Regular cardiac myocyte (primary cell): ENCODE measurements around the gene S100A8. TPM values are rescaled to one million over a fixed set of nuclear protein-coding genes. Genes with fewer than 3 reads are reported as not detected.

Source experiments
- total RNA-seq: library from RNA; depleted of rRNA; stranded (reverse); fragments of >200 nt; gene quantifications from 2 replicates; pipeline ENCODE4 v1.2.3, GENCODE V29; 2014

S100A8 gene
- total RNA-seq, result not detected in 2 replicates

DNA sequence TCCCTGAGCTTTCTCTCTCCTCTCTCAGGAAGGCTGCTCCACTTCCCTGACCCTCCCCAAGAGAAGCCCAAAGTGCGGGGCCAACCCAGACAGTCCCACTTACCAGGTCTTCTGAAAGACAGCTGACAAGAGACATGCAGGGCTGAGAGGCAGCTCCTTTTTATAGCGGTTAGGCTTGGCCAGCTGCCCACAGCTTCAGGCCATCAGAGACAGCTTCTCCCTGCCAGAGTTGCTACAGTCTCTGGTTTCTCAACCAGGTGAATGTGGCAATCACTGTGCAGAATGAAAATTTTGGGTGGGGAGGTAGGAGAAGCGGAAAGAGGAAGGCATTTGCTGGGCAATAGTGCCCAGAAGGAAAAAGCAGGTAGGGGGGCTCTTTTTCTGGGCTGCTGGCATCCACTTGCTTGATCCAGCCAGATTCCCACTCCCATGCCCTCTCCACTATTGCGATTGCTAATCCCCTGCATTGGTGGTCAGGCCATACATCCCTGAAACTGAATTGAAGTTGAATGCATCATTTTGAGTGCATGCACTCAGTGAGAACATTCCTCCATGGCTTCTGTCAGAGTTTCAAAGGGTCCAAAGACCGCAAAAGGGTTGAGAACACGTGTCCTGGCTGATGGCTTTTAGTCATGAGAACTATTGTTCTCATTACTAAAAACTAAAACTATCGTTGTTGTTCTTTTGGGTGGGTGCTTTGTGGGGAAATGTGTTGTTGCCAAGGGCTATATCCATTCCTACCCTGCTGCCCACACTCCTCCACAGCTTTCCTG, at the start of gene S100A8:
S100A8 (minus strand) TSS at position 136 of the 773 bp plus-strand sequence. CDS start 538 bp downstream, outside the sequence.

DNA sequence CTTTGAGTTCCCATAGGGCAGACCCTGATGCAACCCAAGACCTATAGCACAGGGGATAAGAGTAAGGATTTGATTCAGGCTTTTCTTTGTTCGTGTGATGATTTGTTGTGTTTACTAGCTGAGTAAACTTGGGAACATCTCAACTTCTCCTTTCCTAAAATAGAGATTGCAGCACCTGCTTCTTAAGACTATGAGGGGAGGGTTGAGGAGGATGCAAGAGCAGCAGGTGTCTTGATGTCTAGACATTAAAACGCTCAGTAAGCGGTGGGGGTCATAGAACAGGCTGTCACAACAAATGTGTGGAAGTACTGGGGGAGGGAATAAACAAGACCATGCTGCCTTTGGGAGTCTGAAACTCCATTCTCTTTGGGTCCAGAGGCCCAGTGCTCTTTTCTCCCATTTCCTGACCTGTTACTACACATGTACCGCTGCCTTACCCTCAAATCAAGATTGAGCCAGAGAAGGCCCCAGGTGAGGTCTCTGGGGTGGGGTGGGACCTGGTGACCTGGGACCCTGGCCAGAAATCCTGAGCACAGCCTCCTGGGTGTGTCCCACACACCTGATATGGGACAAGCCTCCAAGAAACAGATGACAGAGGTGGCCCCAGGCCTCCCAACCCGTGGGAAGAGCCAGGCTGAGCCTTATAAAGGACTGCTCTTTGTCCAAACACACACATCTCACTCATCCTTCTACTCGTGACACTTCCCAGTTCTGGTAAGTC, 25.1 kb upstream of the S100A8 start, which contains the start of gene S100A7A:
S100A7A (plus strand) TSS at position 671 of the 721 bp plus-strand sequence. CDS start 1,563 bp downstream, outside the sequence.

DNA sequence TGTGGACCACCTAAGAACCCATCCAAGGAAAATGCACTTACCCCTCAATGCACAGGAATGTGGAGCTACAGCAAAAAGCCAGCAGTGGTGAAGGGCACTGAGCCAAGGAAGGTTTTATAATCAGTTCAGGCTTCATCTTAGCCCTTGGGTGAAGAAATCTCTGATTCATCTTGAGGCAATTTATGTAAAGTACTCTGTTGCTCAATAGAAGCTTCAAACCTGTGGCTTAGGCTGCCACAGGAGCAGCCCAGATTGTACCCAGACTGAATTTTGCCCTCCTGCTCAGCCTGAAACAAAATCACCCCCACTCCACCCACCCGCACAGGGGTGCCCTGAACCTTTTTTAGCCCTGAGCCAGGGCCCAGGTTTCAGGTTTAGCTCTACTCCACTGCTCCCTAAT, 15.4 kb downstream of the S100A8 start, which contains the start of gene S100A12:
S100A12 (minus strand) TSS at position 111 of the 400 bp plus-strand sequence. CDS start 1,029 bp downstream, outside the sequence.

DNA sequence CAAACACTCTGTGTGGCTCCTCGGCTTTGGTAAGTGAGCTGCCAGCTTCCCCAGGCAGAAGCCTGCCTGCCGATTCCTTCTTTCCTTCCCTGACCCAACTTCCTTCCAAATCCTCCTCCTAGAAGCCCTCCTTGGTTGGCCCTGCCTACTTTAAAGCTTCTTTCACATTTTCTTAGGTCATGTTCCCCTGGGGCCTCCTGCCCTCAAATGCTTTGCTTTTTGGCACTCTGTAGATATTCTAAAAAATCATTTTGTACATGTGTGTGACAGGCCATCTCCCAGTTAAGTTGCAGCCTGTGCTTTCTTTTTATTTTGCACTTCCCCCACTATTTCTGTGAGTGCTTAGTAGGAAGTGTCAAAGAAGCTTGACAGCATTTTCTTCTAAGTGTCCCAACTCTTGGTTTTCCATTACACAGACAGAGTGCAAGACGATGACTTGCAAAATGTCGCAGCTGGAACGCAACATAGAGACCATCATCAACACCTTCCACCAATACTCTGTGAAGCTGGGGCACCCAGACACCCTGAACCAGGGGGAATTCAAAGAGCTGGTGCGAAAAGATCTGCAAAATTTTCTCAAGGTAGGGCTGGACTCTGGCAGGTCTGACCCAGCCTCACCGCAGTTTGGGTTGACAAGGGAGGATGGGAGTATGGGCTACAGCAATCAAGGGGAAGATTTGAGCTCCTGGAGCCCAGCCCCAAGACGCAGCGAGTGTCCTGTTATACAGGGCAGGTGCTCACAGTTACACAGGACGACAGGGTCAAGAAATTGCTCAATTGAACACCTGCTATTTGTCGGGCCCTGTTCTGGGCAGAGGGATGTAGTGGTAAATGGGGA, 32.8 kb downstream of the S100A8 start, which contains the start of gene S100A9:
S100A9 (plus strand) TSS at position 2 of the 838 bp plus-strand sequence; CDS start at position 432, 430 bp downstream.

DNA sequence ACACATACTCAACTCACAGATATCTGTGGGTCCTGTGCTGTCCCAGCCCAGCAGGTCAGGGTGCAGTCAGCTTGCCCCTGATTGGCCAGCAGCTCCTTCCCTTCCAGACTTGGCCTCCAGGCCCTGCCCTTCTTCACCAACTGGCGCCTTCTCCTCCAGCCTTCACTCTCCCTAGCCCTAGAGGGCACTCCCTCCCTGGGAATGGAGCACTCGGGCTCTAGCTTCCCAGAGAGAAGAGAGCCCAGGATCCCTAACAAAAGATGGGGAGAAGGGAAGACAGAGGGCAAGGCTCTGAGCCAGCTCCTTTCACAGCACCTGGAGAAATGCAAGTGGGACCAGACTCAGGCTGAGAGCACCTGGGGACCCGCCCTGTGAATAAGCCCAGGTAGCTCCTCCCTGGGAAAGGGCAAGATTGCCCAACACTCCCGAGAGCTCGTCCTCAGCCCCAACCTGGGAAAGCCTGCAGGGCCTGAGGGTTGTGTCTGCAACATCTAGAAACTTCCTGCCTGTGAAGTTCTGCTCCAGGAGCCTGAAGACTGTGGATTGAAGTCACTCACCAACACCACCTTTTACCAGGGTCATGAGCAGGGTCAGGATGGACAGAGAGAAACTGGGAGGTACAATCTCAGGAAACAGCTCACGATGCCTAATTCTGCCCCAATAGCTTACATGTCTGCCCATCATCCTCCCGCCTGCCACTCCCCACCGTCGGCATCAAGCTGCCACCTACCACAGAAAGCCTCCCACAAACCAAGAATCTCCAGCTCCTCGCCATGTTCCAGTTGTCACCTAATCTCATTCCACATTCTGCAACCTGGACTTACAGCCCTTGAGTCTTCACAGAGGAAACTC, 42.1 kb downstream of the S100A8 start, which contains the start of gene PGLYRP4:
PGLYRP4 (minus strand) TSS at position 331 of the 852 bp plus-strand sequence. CDS start 909 bp downstream, outside the sequence.

Other genes with a start within 250 kb of the S100A8 start
- not detected in 2 replicates for gene SPRR2G, start 240.2 kb downstream of the S100A8 start, total RNA-seq
- not detected in 2 replicates for gene LELP1, start 187.6 kb downstream of the S100A8 start, total RNA-seq
- not detected in 2 replicates for gene PRR9, start 173.5 kb downstream of the S100A8 start, total RNA-seq
- gene LORICRIN, start 131.4 kb downstream of the S100A8 start, total RNA-seq, result not detected in 2 replicates
- gene PGLYRP3, start 78.1 kb downstream of the S100A8 start, total RNA-seq, result not detected in 2 replicates
- not detected in 2 replicates for gene PGLYRP4, start 42.2 kb downstream of the S100A8 start, total RNA-seq
- not detected in 2 replicates for gene S100A9, start 33.2 kb downstream of the S100A8 start, total RNA-seq
- not detected in 2 replicates for gene S100A12, start 15.5 kb downstream of the S100A8 start, total RNA-seq
- not detected in 2 replicates for gene S100A7A, start 25.4 kb upstream of the S100A8 start, total RNA-seq
- gene S100A7, start 69.6 kb upstream of the S100A8 start, total RNA-seq, result not detected in 2 replicates
- 607 and 730 TPM in 2 replicates for gene S100A6, start 144.9 kb upstream of the S100A8 start, total RNA-seq
- not detected in 2 replicates for gene S100A5, start 149.9 kb upstream of the S100A8 start, total RNA-seq
- gene S100A4, start 154.7 kb upstream of the S100A8 start, total RNA-seq, result 30.4 and 70.7 TPM in 2 replicates
- 2.8 and 4.6 TPM in 2 replicates for gene S100A3, start 158.2 kb upstream of the S100A8 start, total RNA-seq
- gene S100A2, start 174.8 kb upstream of the S100A8 start, total RNA-seq, result 0.85 and 2.5 TPM in 2 replicates
- gene S100A16, start 222.1 kb upstream of the S100A8 start, total RNA-seq, result 126 and 297 TPM in 2 replicates
- gene S100A14, start 225.3 kb upstream of the S100A8 start, total RNA-seq, result 0.19 TPM in 1 of 2 replicates, not detected in the other
- 97.2 and 98.0 TPM in 2 replicates for gene S100A13, start 236.4 kb upstream of the S100A8 start, total RNA-seq
- gene S100A1, start 237.4 kb upstream of the S100A8 start, total RNA-seq, result not detected in 2 replicates
- gene CHTOP, start 243.0 kb upstream of the S100A8 start, total RNA-seq, result 24.2 and 38.3 TPM in 2 replicates